SK-N-SH (cell line): Measurements from ENCODE around the gene KRT80.

Source experiments
- CTCF ChIP-seq: fragments of 200-600 bp; sonication (generic); IDR thresholded peaks from 2 replicates; pipeline ENCODE4 v1.6.1; 2017; ENCODE audit warnings: antibody characterized with exemption, mild to moderate bottlenecking, moderate library complexity
- EZH2phosphoT487 ChIP-seq: fragments of 200-600 bp; sonication (generic); IDR thresholded peaks from 2 replicates; pipeline ENCODE4 v1.6.1; 2017; ENCODE audit warnings: low read depth, mixed run types, mild to moderate bottlenecking, antibody characterized with exemption, moderate library complexity, borderline replicate concordance
- NRF1 ChIP-seq: IDR thresholded peaks from 2 replicates; pipeline ENCODE4 v1.6.1; 2012; ENCODE audit warnings: low read depth, mild to moderate bottlenecking, low read length
- POLR2AphosphoS5 ChIP-seq: IDR thresholded peaks from 2 replicates; pipeline ENCODE4 v1.6.1; 2012; ENCODE audit warnings: low read depth, low read length
- REST ChIP-seq: IDR thresholded peaks from 2 replicates; pipeline ENCODE4 v1.6.1; 2012; ENCODE audit warnings: mild to moderate bottlenecking, low read depth, low read length, moderate library complexity
- SIN3A ChIP-seq: IDR thresholded peaks from 2 replicates; pipeline ENCODE4 v1.6.1; 2012; ENCODE audit warnings: low read depth, mild to moderate bottlenecking, low read length, moderate library complexity, borderline replicate concordance
- TAF1 ChIP-seq: IDR thresholded peaks from 2 replicates; pipeline ENCODE4 v1.6.1; 2012; ENCODE audit warnings: low read depth, mild to moderate bottlenecking, low read length, moderate library complexity, borderline replicate concordance
- TF ChIP-seq, protein P1 (sequence below): IDR thresholded peaks from 2 replicates; pipeline ENCODE4 v1.4.0; 2012; ENCODE audit warnings: low read depth, borderline replicate concordance

DNA sequence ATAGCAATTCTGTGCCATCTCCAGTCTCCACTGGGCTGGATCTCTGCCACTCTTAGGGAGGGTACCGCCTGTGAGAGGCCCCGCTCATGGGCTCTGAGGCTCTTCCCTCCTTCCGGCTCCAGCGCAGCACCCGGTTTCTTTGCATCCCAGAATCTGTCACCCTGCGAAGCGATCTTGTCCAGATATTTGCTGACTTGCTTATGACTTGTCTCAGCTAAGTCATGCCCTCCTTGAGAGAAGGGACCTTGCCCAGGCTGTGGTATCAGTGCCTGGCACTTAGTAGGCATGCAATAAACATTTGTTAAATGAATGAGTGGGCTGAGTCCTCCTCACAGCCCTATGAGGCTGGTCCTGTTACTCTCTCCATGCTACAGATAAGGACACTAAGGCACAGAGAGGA is 13.4 kb downstream of the KRT80 start:
- no peak for TF ChIP-seq TAF1
- TF ChIP-seq CTCF, result no peak
- TF ChIP-seq EZH2phosphoT487, result no peak
- TF ChIP-seq SIN3A, result no peak
- TF ChIP-seq, protein P1, sequence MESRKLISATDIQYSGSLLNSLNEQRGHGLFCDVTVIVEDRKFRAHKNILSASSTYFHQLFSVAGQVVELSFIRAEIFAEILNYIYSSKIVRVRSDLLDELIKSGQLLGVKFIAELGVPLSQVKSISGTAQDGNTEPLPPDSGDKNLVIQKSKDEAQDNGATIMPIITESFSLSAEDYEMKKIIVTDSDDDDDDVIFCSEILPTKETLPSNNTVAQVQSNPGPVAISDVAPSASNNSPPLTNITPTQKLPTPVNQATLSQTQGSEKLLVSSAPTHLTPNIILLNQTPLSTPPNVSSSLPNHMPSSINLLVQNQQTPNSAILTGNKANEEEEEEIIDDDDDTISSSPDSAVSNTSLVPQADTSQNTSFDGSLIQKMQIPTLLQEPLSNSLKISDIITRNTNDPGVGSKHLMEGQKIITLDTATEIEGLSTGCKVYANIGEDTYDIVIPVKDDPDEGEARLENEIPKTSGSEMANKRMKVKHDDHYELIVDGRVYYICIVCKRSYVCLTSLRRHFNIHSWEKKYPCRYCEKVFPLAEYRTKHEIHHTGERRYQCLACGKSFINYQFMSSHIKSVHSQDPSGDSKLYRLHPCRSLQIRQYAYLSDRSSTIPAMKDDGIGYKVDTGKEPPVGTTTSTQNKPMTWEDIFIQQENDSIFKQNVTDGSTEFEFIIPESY, result no peak
- no peak for TF ChIP-seq NRF1
- TF ChIP-seq POLR2AphosphoS5, result no peak
- no peak for TF ChIP-seq REST
